GM21528 (cell line): Measurements from ENCODE around the gene BANF2.
"Not testable (repeated sequence)": the region's sequence is repeated elsewhere in the genome, so short reads cannot be mapped to it uniquely, and the experiment has no call there.

Experiments
- ATAC-seq: cut with Tn5 transposase; IDR thresholded peaks from one replicate; pipeline ENCODE4 v1.9.1; 2021; ENCODE audit warnings: mild to moderate bottlenecking, moderate library complexity; ENCODE audit not compliant: unreplicated experiment, low FRiP score

Gene BANF2

GRCh38 chr20:17699931-17700351 is at the start of gene BANF2:
Gene BANF2, plus strand, starts transcription at chr20:17699966. Its CDS starts 25,060 bp downstream, at chr20:17725026.
- ATAC-seq = no peak

- ATAC-seq = no peak
Observed at GRCh38 chr20:17650301-17651128, 49.3 kb upstream of the BANF2 start.

GRCh38 chr20:17651129-17651759 is 48.5 kb upstream of the BANF2 start:
- ATAC-seq = no peak

GRCh38 chr20:17651760-17652388 is 47.9 kb upstream of the BANF2 start:
- no peak for ATAC-seq

- ATAC-seq = no peak
Observed at GRCh38 chr20:17652411-17652810, 47.4 kb upstream of the BANF2 start.

- ATAC-seq = no peak
Observed at GRCh38 chr20:17653835-17654648, 45.7 kb upstream of the BANF2 start.

GRCh38 chr20:17654649-17655285 is 45.0 kb upstream of the BANF2 start:
- no peak for ATAC-seq

- ATAC-seq = no peak
Observed at GRCh38 chr20:17655286-17655651, 44.5 kb upstream of the BANF2 start.

- no peak for ATAC-seq
Observed at GRCh38 chr20:17655865-17656479, 43.8 kb upstream of the BANF2 start.

- ATAC-seq = no peak
Observed at GRCh38 chr20:17657079-17657825, 42.5 kb upstream of the BANF2 start.

- no peak for ATAC-seq
Observed at GRCh38 chr20:17657898-17658647, 41.7 kb upstream of the BANF2 start.

- ATAC-seq = no peak
Observed at GRCh38 chr20:17658648-17658993, 41.1 kb upstream of the BANF2 start.

GRCh38 chr20:17659344-17659743 is 40.4 kb upstream of the BANF2 start:
- ATAC-seq = not testable (repeated sequence)

GRCh38 chr20:17659801-17660200 is 40.0 kb upstream of the BANF2 start:
- no peak for ATAC-seq

GRCh38 chr20:17660667-17661066 is 39.1 kb upstream of the BANF2 start:
- ATAC-seq = no peak

GRCh38 chr20:17661121-17661744 is 38.5 kb upstream of the BANF2 start:
- ATAC-seq = no peak

GRCh38 chr20:17662333-17663039 is 37.3 kb upstream of the BANF2 start:
- no peak for ATAC-seq

GRCh38 chr20:17663040-17663399 is 36.7 kb upstream of the BANF2 start:
- no peak for ATAC-seq
